HPDE6-E6E7 (cell line): ENCODE results near the gene PRELID1.
A peak's percentile ranks its signal among the peaks of the same experiment; 100 is the strongest.
"Not testable (repeated sequence)": the region's sequence is repeated elsewhere in the genome, so short reads cannot be mapped to it uniquely, and the experiment has no call there.

ENCODE experiments used
- DNase-seq: peaks from one replicate; pipeline ENCODE4 v3.0.0; 2011; ENCODE audit warnings: missing footprints; ENCODE audit errors: extremely low spot score

Gene PRELID1

DNA sequence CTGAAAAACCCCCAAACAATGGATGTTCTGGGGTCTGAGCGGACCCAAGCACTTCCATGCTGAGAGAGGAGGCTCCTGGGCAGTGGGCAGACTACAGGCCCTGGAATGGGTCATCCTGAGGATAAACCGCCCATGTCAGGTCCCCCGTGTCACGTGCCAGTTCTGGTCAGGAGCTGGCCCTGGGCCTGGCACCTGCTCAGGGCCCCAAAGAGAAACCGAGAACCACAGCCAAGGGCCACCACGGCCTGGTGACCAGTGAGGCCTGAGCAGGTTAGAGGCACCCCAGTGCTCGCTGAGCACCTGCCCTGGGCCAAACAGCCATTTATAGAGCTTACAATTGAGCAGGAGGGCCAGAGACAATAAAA lies 32.1 kb downstream of the PRELID1 start:
- DNase-seq: no peak

- DNase-seq: no peak
Observed at GRCh38 chr5:177336112-177336511, 32.5 kb downstream of the PRELID1 start.

- no peak for DNase-seq
Observed at GRCh38 chr5:177336603-177337494, 33.2 kb downstream of the PRELID1 start.

DNA sequence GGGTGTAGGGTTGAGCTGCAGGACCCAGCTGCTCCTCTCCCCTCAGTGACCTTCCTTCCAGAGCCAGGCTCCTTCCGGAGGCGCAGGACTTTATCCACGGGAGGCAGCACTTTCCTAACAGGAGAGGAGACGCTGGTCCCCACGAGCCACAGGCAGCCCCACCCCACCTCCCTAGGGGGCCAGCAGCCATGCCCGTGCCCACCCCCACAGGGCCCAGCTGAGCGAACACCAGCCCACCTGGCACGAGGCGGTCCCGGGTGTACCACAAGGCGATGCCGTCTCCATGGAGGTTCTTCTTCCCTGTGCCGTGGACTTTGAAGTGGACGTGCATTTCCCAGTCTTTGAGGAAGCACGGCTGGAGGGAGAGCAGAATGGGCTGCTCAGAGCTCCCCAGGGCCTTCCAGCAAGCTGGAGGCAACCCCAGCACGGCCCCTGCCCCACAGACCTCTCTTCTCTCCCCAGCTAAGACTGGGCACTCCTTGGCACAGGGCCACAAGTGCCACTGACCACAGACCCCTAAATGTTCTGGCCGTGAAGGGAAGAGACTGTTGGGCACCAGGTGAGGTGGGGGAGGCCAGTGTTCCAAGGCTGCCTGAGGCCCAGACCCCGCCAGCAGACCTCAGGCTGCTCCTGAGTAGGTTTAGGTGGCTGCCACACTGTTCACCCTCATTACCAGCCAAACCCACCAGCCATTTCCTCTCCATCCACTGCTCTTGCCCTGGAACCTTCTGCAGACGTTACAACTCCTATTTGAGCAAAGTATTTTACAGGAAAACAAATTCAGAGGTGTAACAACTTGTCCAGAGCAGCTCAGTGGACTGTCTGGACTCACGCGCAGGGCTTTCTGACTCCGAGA lies 34.9 kb downstream of the PRELID1 start:
- DNase-seq: no peak

DNA sequence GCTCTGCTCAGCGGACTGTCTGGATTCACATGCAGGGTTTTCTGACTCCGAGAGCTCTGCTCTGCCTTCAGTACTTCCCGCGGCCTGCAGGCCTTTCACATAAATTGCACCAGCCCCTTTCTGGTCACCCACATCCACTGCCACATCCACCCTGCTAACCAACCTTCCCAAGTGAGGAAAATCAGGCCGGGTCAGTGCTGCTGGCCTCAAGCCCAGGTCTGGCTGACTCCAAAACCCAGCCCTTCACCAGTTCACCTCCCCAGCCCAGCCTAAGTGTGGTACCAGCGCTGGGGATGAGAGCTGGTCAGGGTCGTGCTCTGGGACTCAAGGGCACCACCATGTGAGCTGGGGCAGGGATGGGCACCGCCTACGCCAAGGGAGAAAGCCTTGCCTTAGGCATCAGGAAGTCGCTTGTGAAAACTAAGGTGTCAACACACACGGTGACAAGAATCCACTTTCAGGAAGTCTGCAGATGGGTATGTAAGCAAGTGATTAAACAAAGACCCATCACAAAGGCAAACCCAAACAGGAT lies 35.6 kb downstream of the PRELID1 start:
- no peak for DNase-seq

- not testable (repeated sequence) for DNase-seq
Observed at GRCh38 chr5:177343000-177343399, 39.4 kb downstream of the PRELID1 start.

- no peak for DNase-seq
Observed at GRCh38 chr5:177343777-177344176, 40.2 kb downstream of the PRELID1 start.

- DNase-seq: no peak
Observed at GRCh38 chr5:177344891-177345290, 41.3 kb downstream of the PRELID1 start.

DNA sequence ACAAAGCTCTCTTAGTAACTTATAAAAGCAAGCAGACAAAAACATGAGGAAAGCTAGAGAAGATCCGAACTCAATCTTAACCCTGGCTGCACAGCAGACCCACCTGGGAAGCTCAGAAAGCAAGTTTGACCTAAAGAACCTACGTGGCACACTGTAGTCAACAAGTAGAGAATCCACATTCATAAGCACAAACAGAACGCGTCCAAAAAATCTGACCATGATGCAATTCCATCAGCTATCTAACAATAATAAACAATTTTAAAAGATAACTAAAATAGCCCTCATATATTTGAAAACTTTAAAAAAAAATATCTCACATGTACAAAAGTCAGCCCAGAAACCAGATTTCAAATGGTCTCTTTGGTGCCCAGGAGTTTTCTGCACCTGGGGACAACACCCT lies 43.2 kb downstream of the PRELID1 start:
- no peak for DNase-seq

DNA sequence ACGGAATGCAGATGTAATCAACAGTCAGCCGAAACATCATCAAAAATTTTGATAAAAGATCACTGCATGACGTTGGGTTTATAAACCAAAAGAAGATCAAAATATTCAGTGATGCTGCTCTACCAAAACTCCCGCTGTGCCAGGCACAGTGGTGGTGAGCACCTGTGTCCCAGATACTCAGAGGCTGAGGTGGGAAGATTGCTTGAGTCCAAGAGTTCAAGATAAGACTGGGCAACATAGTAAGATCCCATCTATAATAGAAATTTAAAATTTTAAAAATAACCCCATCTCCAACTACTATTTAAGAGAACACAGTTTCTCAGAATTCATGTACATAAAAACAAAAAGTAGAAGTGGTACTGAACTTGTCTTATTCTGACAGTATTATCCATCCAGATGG lies 44.1 kb downstream of the PRELID1 start:
- DNase-seq: no peak

GRCh38 chr5:177349362-177349647 lies 45.7 kb downstream of the PRELID1 start:
- no peak for DNase-seq

DNA sequence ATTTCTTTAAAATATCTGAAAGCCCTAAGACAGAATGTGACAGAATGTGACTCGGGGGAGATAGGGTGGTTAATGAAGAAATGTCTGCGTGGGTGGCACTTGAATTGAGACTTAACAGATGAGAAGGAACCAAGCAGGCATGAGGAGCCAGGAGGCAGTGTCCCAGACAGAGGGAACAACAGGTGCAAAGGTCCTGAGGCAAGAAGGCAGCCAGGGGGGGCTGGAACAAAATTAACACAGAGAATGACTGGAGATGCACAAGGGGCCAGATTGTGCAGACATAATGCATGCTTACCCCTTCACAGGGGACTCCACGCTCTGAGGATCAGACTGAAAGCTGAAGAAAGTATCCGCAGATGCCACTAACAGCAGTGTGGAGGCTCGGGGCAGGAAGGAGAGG lies 46.2 kb downstream of the PRELID1 start:
- no peak for DNase-seq

DNA sequence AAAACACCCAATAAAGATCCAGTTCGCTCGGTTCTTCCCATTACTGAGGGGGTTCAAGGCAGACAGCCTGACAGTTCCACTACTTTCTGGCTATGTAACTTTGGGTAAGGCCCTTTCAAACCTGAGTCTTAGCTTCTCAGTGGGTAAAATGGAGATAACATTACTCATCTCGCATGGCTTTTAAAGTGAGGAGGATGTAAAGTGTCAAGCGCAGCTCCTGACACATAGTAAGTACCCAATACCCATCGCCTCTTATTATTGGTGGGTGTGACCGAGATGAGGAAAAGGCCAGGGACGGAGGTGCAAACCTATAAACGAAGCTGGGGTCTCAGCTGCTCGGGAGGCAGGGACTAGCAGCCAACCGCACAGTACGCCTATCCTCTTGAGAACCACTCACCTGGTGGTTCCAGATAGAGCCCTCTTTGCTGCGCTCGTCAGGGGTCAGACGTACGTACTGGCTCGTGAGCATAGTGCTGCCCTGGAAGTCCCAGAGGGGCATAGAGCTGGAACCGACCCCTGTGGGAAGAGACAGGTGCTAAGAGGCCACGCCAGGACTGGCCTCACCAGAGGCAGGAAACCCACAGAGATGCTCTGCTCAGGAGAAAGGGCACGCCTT lies 47.3 kb downstream of the PRELID1 start:
- no peak for DNase-seq

GRCh38 chr5:177351392-177352329 lies 48.1 kb downstream of the PRELID1 start, which contains the start of gene LMAN2:
LMAN2 (minus strand) TSS chr5:177351668; CDS start chr5:177351647, 21 bp downstream.
- peak; percentile 98 for DNase-seq

DNA sequence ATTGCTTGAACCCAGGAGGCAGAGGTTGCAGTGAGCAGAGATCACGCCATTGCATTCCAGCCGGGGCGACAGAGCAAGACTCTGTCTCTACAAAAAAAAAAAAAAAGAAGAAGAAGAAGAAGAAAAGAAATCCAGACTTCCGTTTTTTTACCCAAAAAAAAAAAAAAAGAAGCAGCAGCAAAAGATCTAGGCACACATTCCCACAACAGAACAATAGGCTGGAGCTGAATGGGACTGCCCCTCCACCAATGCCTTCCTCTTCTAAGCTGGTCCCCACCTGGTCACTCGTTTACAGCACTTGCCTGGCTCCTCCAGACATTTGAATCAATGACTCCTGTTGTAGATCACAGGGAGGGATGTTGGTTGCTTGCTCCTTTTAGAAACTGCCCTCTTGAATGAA lies 49.5 kb downstream of the PRELID1 start:
- DNase-seq: no peak

DNA sequence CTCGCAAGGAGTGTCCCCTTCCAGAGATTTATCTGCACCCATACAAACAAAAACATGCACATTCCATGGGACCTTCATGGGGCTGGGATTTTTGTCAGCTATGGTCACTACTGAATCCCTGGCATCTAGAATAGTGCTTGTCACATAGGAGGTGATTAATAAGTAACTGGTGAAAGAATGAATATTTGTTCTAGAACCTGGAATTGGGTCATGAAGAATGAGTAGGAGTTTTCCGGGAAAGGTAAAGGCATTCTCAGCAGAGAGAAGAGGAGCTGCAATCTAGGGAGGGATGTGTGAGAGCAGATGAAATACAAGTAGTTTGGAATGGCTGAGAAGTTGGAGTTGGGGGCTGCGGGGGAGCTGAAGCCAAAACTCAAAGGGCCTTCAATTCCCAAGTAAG lies 50.7 kb downstream of the PRELID1 start:
- no peak for DNase-seq

DNA sequence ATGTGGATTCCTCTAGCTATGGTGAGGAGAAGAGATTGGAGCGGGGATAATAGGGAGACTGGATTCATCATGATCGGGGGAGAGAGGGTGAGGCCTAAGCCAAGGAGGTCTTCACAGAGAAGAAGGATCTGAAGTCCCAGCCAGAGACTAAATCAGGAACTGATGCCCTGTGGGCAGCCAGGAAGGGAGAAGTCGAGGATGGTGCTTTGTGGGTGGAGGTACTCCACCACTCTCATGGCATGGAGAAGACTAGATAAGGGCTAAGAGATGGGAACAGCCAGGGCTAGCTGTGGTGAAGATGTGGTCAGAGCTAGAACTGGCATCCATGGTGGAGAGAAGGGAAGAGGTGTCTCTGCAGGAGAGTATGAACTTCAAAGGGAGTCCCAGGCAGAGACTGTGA lies 51.1 kb downstream of the PRELID1 start:
- DNase-seq: no peak

GRCh38 chr5:177355162-177355867 lies 51.7 kb downstream of the PRELID1 start:
- no peak for DNase-seq

DNA sequence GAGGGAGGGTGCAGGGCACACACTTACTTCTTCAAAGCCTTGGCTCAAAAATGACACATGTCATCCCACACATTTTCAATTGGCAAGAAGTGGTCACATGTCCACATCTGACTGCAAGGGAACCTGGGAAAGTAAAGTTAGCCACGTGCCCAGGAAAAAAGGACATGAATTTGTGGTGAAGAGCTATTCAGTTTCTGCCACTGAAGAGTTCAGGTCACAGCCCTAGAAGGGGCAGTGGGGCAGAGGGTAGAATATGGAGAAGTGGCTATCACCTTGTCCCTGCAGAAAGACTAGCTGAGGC lies 52.2 kb downstream of the PRELID1 start:
- no peak for DNase-seq
